HCT116 (cell line): ENCODE measurements around the gene FHIT. TPM values are rescaled to one million over a fixed set of nuclear protein-coding genes. Genes with fewer than 3 reads are reported as not detected.

Source experiments
- ATAC-seq: fragments of 200-7000 bp; cut with Tn5 transposase; 2 replicates; pipeline ENCODE4 v1.9.1; 2020; ENCODE audit warnings: mild to moderate bottlenecking, moderate library complexity
- BruUV-seq: library from RNA; stranded (reverse); fragments of 400-500 nt; replicated peaks from 2 replicates; lab custom pipeline; 2021; lab: Mats Ljungman, UMichigan
- CTCF ChIA-PET: fragments of 300-600 bp; sonication (Branson Sonifier 250); formaldehyde crosslinking; loops from one replicate; lab custom pipeline; 2021; ENCODE audit warnings: antibody characterized with exemption; lab: Charles Lee
- POLR2A ChIA-PET: fragments of 300-600, 350-600 bp; sonication (Branson Sonifier 250); formaldehyde crosslinking; loops from one replicate; lab custom pipeline; 2021; ENCODE audit warnings: antibody characterized with exemption; lab: Charles Lee
- RAD21 ChIA-PET, 2 experiments: fragments of 300-600 bp; sonication (Branson Sonifier 250); formaldehyde crosslinking; loops; one replicate each; lab custom pipeline; 2023; ENCODE audit warnings: low total read pairs in 2 of 2; ENCODE audit not compliant: uncharacterized antibody in 2 of 2, unreplicated experiment in 2 of 2, low non-redundant PET in 1 of 2; lab: Charles Lee
- DNase-seq: peaks from one replicate; pipeline ENCODE4 v3.0.0-alpha.2; 2010; ENCODE audit warnings: low read depth, low spot score
- H2AFZ ChIP-seq: fragments of 200-600 bp; shearing (Covaris generic), sonication (generic); 2 replicates; pipeline ENCODE4 v1.6.1; 2017; ENCODE audit warnings: low read depth, mixed run types, mixed read lengths, antibody characterized with exemption, low read length; ENCODE audit not compliant: poor library complexity, severe bottlenecking
- H3K27ac ChIP-seq: 2 replicates; pipeline ENCODE4 v1.5.1; 2012; ENCODE audit warnings: low read depth, low read length
- H3K27me3 ChIP-seq: fragments of 200-600 bp; sonication (generic); 2 replicates; pipeline ENCODE4 v1.6.1; 2016; ENCODE audit warnings: mixed run types, low read length, mixed read lengths; ENCODE audit not compliant: insufficient read depth
- H3K36me3 ChIP-seq, 2 experiments: fragments of 200-500 bp in 1 of 2; fragments of 200-600 bp in 1 of 2; sonication (Bioruptor generic) in 1 of 2; sonication (generic) in 1 of 2; 2 replicates each; pipeline versions ENCODE4 v1.5.1 to v1.6.1; 2014 to 2016; ENCODE audit warnings: low read length in 2 of 2, inconsistent platforms in 1 of 2, mixed read lengths in 1 of 2, mixed run types in 1 of 2; ENCODE audit not compliant: insufficient read depth in 2 of 2, control insufficient read depth in 1 of 2
- H3K4me1 ChIP-seq, 2 experiments: fragments of 200-600 bp in 1 of 2; sonication (generic) in 1 of 2; 2 replicates each; pipeline versions ENCODE4 v1.5.1 to v1.6.1; 2012 to 2017; ENCODE audit warnings: low read length in 2 of 2, inconsistent platforms in 1 of 2, mild to moderate bottlenecking in 1 of 2, mixed read lengths in 1 of 2, mixed run types in 1 of 2, moderate library complexity in 1 of 2; ENCODE audit not compliant: insufficient read depth in 2 of 2, control insufficient read depth in 1 of 2
- H3K4me2 ChIP-seq: fragments of 200-600 bp; sonication (generic); 2 replicates; pipeline ENCODE4 v1.6.1; 2017; ENCODE audit warnings: mixed run types, low read length, mixed read lengths
- H3K4me3 ChIP-seq, 2 experiments: fragments of 200-600 bp in 1 of 2; sonication (generic) in 1 of 2; replicated peaks in 1 of 2; 2 replicates each; pipeline ENCODE4 v1.5.1; 2011 to 2016; ENCODE audit warnings: low read length in 2 of 2, control low read depth in 1 of 2, low read depth in 1 of 2, mild to moderate bottlenecking in 1 of 2, mixed read lengths in 1 of 2, mixed run types in 1 of 2
- H3K79me2 ChIP-seq: fragments of 200-600 bp; sonication (generic); 2 replicates; pipeline ENCODE4 v1.6.1; 2017; ENCODE audit warnings: mild to moderate bottlenecking, mixed run types, low read length, moderate library complexity, mixed read lengths; ENCODE audit not compliant: insufficient read depth
- H3K9ac ChIP-seq: fragments of 200-600 bp; sonication (generic); 2 replicates; pipeline ENCODE4 v1.6.1; 2016; ENCODE audit warnings: low read length, mixed read lengths
- H3K9me2 ChIP-seq: fragments of 200-600 bp; sonication (generic), shearing (Covaris generic); 2 replicates; pipeline ENCODE4 v1.6.1; 2017; ENCODE audit warnings: mixed run types, mild to moderate bottlenecking, moderate library complexity; ENCODE audit not compliant: insufficient read depth
- H3K9me3 ChIP-seq, 2 experiments: fragments of 200-500 bp in 1 of 2; fragments of 200-600 bp in 1 of 2; sonication (Bioruptor generic) in 1 of 2; sonication (generic) in 1 of 2; 2 replicates each; pipeline ENCODE4 v1.6.1; 2014 to 2017; ENCODE audit warnings: low read length in 2 of 2, mixed read lengths in 2 of 2, inconsistent platforms in 1 of 2, low read depth in 1 of 2, mild to moderate bottlenecking in 1 of 2, mixed run types in 1 of 2, moderate library complexity in 1 of 2; ENCODE audit not compliant: control insufficient read depth in 1 of 2, insufficient read depth in 1 of 2
- H4K20me1 ChIP-seq: fragments of 200-600 bp; sonication (generic), shearing (Covaris generic); 2 replicates; pipeline ENCODE4 v1.6.1; 2017; ENCODE audit warnings: mixed run types, mild to moderate bottlenecking, moderate library complexity; ENCODE audit not compliant: insufficient read depth
- CBX3 ChIP-seq: IDR thresholded peaks from 2 replicates; pipeline ENCODE4 v1.6.1; 2012; ENCODE audit warnings: low read depth
- CTCF ChIP-seq, 3 experiments: fragments of 200-600 bp in 1 of 3; sonication (generic) in 1 of 3; IDR thresholded peaks in 2 of 3; conservative IDR thresholded peaks in 1 of 3; 2 replicates each; pipeline ENCODE4 v1.5.1; 2012 to 2017; ENCODE audit warnings: low read depth in 2 of 3, low read length in 2 of 3, antibody characterized with exemption in 1 of 3, borderline replicate concordance in 1 of 3, control low read depth in 1 of 3, mild to moderate bottlenecking in 1 of 3, mixed read lengths in 1 of 3, mixed run types in 1 of 3, moderate library complexity in 1 of 3; ENCODE audit not compliant: insufficient read depth in 1 of 3
- EGR1 ChIP-seq: IDR thresholded peaks from 2 replicates; pipeline ENCODE4 v1.6.1; 2012; ENCODE audit warnings: low read depth
- EZH2phosphoT487 ChIP-seq: fragments of 200-600 bp; IDR thresholded peaks from 2 replicates; pipeline ENCODE4 v1.6.1; 2018; ENCODE audit warnings: antibody characterized with exemption, borderline replicate concordance
- MAX ChIP-seq: IDR thresholded peaks from 2 replicates; pipeline ENCODE4 v1.6.1; 2012
- SP1 ChIP-seq: IDR thresholded peaks from 2 replicates; pipeline ENCODE4 v1.6.1; 2012; ENCODE audit warnings: low read depth
- ZBTB33 ChIP-seq: IDR thresholded peaks from 2 replicates; pipeline ENCODE4 v1.6.1; 2011; ENCODE audit warnings: mild to moderate bottlenecking, low read length, moderate library complexity; ENCODE audit not compliant: insufficient replicate concordance; ENCODE audit errors: extremely low read depth
- ZNF274 ChIP-seq: fragments of 200-500 bp; sonication (Bioruptor generic); IDR thresholded peaks from 2 replicates; pipeline ENCODE4 v1.6.1; 2014; ENCODE audit warnings: mild to moderate bottlenecking, low read depth, low read length, inconsistent platforms
- intact Hi-C: fragments of 100-400 bp; cut with micrococcal nuclease; formaldehyde crosslinking; loops from 2 replicates; pipeline ENCODE4 v1.10.0; 2022
- total RNA-seq: library from RNA; stranded (reverse); gene quantifications from one replicate; pipeline ENCODE4 v1.2.1, GENCODE V29; 2021; ENCODE audit not compliant: unreplicated experiment

Gene FHIT
- total RNA-seq, 1 experiment from 2014 or later: 20.1 TPM

- ATAC-seq: no peak
- H2AFZ ChIP-seq: no peak overlapping the region
- BruUV-seq: no TSS peak
- H3K4me3 ChIP-seq: no peak overlapping the region
- H3K9me2 ChIP-seq: no peaks in the 10 kb centered on the region
- no peak for DNase-seq
- H3K27ac ChIP-seq: no peak overlapping the region
- POLR2A ChIA-PET: no interaction called here
- H3K79me2 ChIP-seq: no peaks in the 10 kb centered on the region
- no peaks in the 10 kb centered on the region for H4K20me1 ChIP-seq
- no peaks in the 10 kb centered on the region for H3K27me3 ChIP-seq
- no peak overlapping the region for H3K4me2 ChIP-seq
- no peak for TF ChIP-seq ZBTB33
- no peak for TF ChIP-seq EGR1
- no peak for TF ChIP-seq CBX3
- TF ChIP-seq SP1: no peak
- no peak for TF ChIP-seq EZH2phosphoT487
- no peak for TF ChIP-seq MAX
- no peak for TF ChIP-seq ZNF274
- TF ChIP-seq CTCF (IDR thresholded peaks at IDR 0.05 in 2 of 3, conservative IDR thresholded peaks at IDR 0.05 in 1 of 3; ENCODE audit: borderline replicate concordance in 1 of 3, insufficient read depth in 1 of 3, low read depth in 2 of 3, low read length in 2 of 3): no peak
- TF ChIP-seq, all 23 proteins: peak for 0
- H3K4me1 ChIP-seq: no peaks in the 10 kb centered on the region
- intact Hi-C loops: no loop called here
- H3K36me3 ChIP-seq: no peaks in the 10 kb centered on the region
- H3K9ac ChIP-seq: no peak overlapping the region
- RAD21 ChIA-PET: no interaction called here
- H3K9me3 ChIP-seq: no peaks in the 10 kb centered on the region
- CTCF ChIA-PET: no interaction called here
Measured at GRCh38 chr3:60384341-60384740, 866.9 kb downstream of the FHIT start.
